HCT116 (cell line): Measurements from ENCODE around the gene FKBP14. TPM values are rescaled to one million over a fixed set of nuclear protein-coding genes. Genes with fewer than 3 reads are reported as not detected.

Source experiments
- ATAC-seq: fragments of 200-7000 bp; cut with Tn5 transposase; 2 replicates; pipeline ENCODE4 v1.9.1; 2020; ENCODE audit warnings: mild to moderate bottlenecking, moderate library complexity
- BruUV-seq: library from RNA; stranded (reverse); fragments of 400-500 nt; replicated peaks from 2 replicates; lab custom pipeline; 2021; lab: Mats Ljungman, UMichigan
- CTCF ChIA-PET: fragments of 300-600 bp; sonication (Branson Sonifier 250); formaldehyde crosslinking; loops from one replicate; lab custom pipeline; 2021; ENCODE audit warnings: antibody characterized with exemption; lab: Charles Lee
- POLR2A ChIA-PET: fragments of 300-600, 350-600 bp; sonication (Branson Sonifier 250); formaldehyde crosslinking; loops from one replicate; lab custom pipeline; 2021; ENCODE audit warnings: antibody characterized with exemption; lab: Charles Lee
- RAD21 ChIA-PET, 2 experiments: fragments of 300-600 bp; sonication (Branson Sonifier 250); formaldehyde crosslinking; loops; one replicate each; lab custom pipeline; 2023; ENCODE audit warnings: low total read pairs in 2 of 2; ENCODE audit not compliant: uncharacterized antibody in 2 of 2, unreplicated experiment in 2 of 2, low non-redundant PET in 1 of 2; lab: Charles Lee
- DNase-seq: peaks from one replicate; pipeline ENCODE4 v3.0.0-alpha.2; 2010; ENCODE audit warnings: low read depth, low spot score
- H2AFZ ChIP-seq: fragments of 200-600 bp; shearing (Covaris generic), sonication (generic); 2 replicates; pipeline ENCODE4 v1.6.1; 2017; ENCODE audit warnings: low read depth, mixed run types, mixed read lengths, antibody characterized with exemption, low read length; ENCODE audit not compliant: poor library complexity, severe bottlenecking
- H3K27ac ChIP-seq: 2 replicates; pipeline ENCODE4 v1.5.1; 2012; ENCODE audit warnings: low read depth, low read length
- H3K27me3 ChIP-seq: fragments of 200-600 bp; sonication (generic); 2 replicates; pipeline ENCODE4 v1.6.1; 2016; ENCODE audit warnings: mixed run types, low read length, mixed read lengths; ENCODE audit not compliant: insufficient read depth
- H3K36me3 ChIP-seq, 2 experiments: fragments of 200-500 bp in 1 of 2; fragments of 200-600 bp in 1 of 2; sonication (Bioruptor generic) in 1 of 2; sonication (generic) in 1 of 2; 2 replicates each; pipeline versions ENCODE4 v1.5.1 to v1.6.1; 2014 to 2016; ENCODE audit warnings: low read length in 2 of 2, inconsistent platforms in 1 of 2, mixed read lengths in 1 of 2, mixed run types in 1 of 2; ENCODE audit not compliant: insufficient read depth in 2 of 2, control insufficient read depth in 1 of 2
- H3K4me1 ChIP-seq, 2 experiments: fragments of 200-600 bp in 1 of 2; sonication (generic) in 1 of 2; 2 replicates each; pipeline versions ENCODE4 v1.5.1 to v1.6.1; 2012 to 2017; ENCODE audit warnings: low read length in 2 of 2, inconsistent platforms in 1 of 2, mild to moderate bottlenecking in 1 of 2, mixed read lengths in 1 of 2, mixed run types in 1 of 2, moderate library complexity in 1 of 2; ENCODE audit not compliant: insufficient read depth in 2 of 2, control insufficient read depth in 1 of 2
- H3K4me2 ChIP-seq: fragments of 200-600 bp; sonication (generic); 2 replicates; pipeline ENCODE4 v1.6.1; 2017; ENCODE audit warnings: mixed run types, low read length, mixed read lengths
- H3K4me3 ChIP-seq, 2 experiments: fragments of 200-600 bp in 1 of 2; sonication (generic) in 1 of 2; replicated peaks in 1 of 2; 2 replicates each; pipeline ENCODE4 v1.5.1; 2011 to 2016; ENCODE audit warnings: low read length in 2 of 2, control low read depth in 1 of 2, low read depth in 1 of 2, mild to moderate bottlenecking in 1 of 2, mixed read lengths in 1 of 2, mixed run types in 1 of 2
- H3K79me2 ChIP-seq: fragments of 200-600 bp; sonication (generic); 2 replicates; pipeline ENCODE4 v1.6.1; 2017; ENCODE audit warnings: mild to moderate bottlenecking, mixed run types, low read length, moderate library complexity, mixed read lengths; ENCODE audit not compliant: insufficient read depth
- H3K9ac ChIP-seq: fragments of 200-600 bp; sonication (generic); 2 replicates; pipeline ENCODE4 v1.6.1; 2016; ENCODE audit warnings: low read length, mixed read lengths
- H3K9me2 ChIP-seq: fragments of 200-600 bp; sonication (generic), shearing (Covaris generic); 2 replicates; pipeline ENCODE4 v1.6.1; 2017; ENCODE audit warnings: mixed run types, mild to moderate bottlenecking, moderate library complexity; ENCODE audit not compliant: insufficient read depth
- H3K9me3 ChIP-seq, 2 experiments: fragments of 200-500 bp in 1 of 2; fragments of 200-600 bp in 1 of 2; sonication (Bioruptor generic) in 1 of 2; sonication (generic) in 1 of 2; 2 replicates each; pipeline ENCODE4 v1.6.1; 2014 to 2017; ENCODE audit warnings: low read length in 2 of 2, mixed read lengths in 2 of 2, inconsistent platforms in 1 of 2, low read depth in 1 of 2, mild to moderate bottlenecking in 1 of 2, mixed run types in 1 of 2, moderate library complexity in 1 of 2; ENCODE audit not compliant: control insufficient read depth in 1 of 2, insufficient read depth in 1 of 2
- H4K20me1 ChIP-seq: fragments of 200-600 bp; sonication (generic), shearing (Covaris generic); 2 replicates; pipeline ENCODE4 v1.6.1; 2017; ENCODE audit warnings: mixed run types, mild to moderate bottlenecking, moderate library complexity; ENCODE audit not compliant: insufficient read depth
- CBX3 ChIP-seq: IDR thresholded peaks from 2 replicates; pipeline ENCODE4 v1.6.1; 2012; ENCODE audit warnings: low read depth
- CEBPB ChIP-seq: IDR thresholded peaks from 2 replicates; pipeline ENCODE4 v1.6.1; 2012; ENCODE audit warnings: low read depth
- EGR1 ChIP-seq: IDR thresholded peaks from 2 replicates; pipeline ENCODE4 v1.6.1; 2012; ENCODE audit warnings: low read depth
- ELF1 ChIP-seq: IDR thresholded peaks from 2 replicates; pipeline ENCODE4 v1.6.1; 2012; ENCODE audit warnings: low read depth, borderline replicate concordance
- EZH2 ChIP-seq: fragments of 200-600 bp; sonication (generic); IDR thresholded peaks from 2 replicates; pipeline ENCODE4 v1.6.1; 2017; ENCODE audit warnings: antibody characterized with exemption, mixed run types
- EZH2phosphoT487 ChIP-seq: fragments of 200-600 bp; IDR thresholded peaks from 2 replicates; pipeline ENCODE4 v1.6.1; 2018; ENCODE audit warnings: antibody characterized with exemption, borderline replicate concordance
- FOSL1 ChIP-seq: IDR thresholded peaks from 2 replicates; pipeline ENCODE4 v1.6.1; 2012; ENCODE audit warnings: low read depth
- POLR2A ChIP-seq: IDR thresholded peaks from 2 replicates; pipeline ENCODE4 v1.7.0; 2011; ENCODE audit warnings: borderline replicate concordance; ENCODE audit not compliant: insufficient read depth, insufficient read length; ENCODE audit errors: extremely low read depth
- POLR2AphosphoS5 ChIP-seq: IDR thresholded peaks from 2 replicates; pipeline ENCODE4 v1.6.1; 2011; ENCODE audit warnings: mild to moderate bottlenecking, low read depth, low read length, moderate library complexity
- RAD21 ChIP-seq: IDR thresholded peaks from 2 replicates; pipeline ENCODE4 v1.6.1; 2012; ENCODE audit warnings: low read depth, mild to moderate bottlenecking
- SIN3A ChIP-seq: IDR thresholded peaks from 2 replicates; pipeline ENCODE4 v1.6.1; 2012; ENCODE audit warnings: low read depth
- SP1 ChIP-seq: IDR thresholded peaks from 2 replicates; pipeline ENCODE4 v1.6.1; 2012; ENCODE audit warnings: low read depth
- SRF ChIP-seq: IDR thresholded peaks from 2 replicates; pipeline ENCODE4 v1.6.1; 2012; ENCODE audit warnings: low read depth
- TCF7L2 ChIP-seq: IDR thresholded peaks from 2 replicates; pipeline ENCODE4 v1.7.0; 2011; ENCODE audit warnings: borderline replicate concordance, inconsistent platforms; ENCODE audit not compliant: insufficient read depth, insufficient read length; ENCODE audit errors: extremely low read depth
- ZFX ChIP-seq: fragments of 450-650 bp; IDR thresholded peaks from 2 replicates; pipeline ENCODE4 v1.6.1; 2017
- ZNF274 ChIP-seq: fragments of 200-500 bp; sonication (Bioruptor generic); IDR thresholded peaks from 2 replicates; pipeline ENCODE4 v1.6.1; 2014; ENCODE audit warnings: mild to moderate bottlenecking, low read depth, low read length, inconsistent platforms
- intact Hi-C: fragments of 100-400 bp; cut with micrococcal nuclease; formaldehyde crosslinking; loops from 2 replicates; pipeline ENCODE4 v1.10.0; 2022
- total RNA-seq: library from RNA; stranded (reverse); gene quantifications from one replicate; pipeline ENCODE4 v1.2.1, GENCODE V29; 2021; ENCODE audit not compliant: unreplicated experiment
- TF ChIP-seq, protein P1 (sequence below): IDR thresholded peaks from 2 replicates; pipeline ENCODE4 v1.6.1; 2012; ENCODE audit warnings: low read depth

The FKBP14 gene
- total RNA-seq, 1 experiment from 2014 or later: 13.6 TPM

DNA sequence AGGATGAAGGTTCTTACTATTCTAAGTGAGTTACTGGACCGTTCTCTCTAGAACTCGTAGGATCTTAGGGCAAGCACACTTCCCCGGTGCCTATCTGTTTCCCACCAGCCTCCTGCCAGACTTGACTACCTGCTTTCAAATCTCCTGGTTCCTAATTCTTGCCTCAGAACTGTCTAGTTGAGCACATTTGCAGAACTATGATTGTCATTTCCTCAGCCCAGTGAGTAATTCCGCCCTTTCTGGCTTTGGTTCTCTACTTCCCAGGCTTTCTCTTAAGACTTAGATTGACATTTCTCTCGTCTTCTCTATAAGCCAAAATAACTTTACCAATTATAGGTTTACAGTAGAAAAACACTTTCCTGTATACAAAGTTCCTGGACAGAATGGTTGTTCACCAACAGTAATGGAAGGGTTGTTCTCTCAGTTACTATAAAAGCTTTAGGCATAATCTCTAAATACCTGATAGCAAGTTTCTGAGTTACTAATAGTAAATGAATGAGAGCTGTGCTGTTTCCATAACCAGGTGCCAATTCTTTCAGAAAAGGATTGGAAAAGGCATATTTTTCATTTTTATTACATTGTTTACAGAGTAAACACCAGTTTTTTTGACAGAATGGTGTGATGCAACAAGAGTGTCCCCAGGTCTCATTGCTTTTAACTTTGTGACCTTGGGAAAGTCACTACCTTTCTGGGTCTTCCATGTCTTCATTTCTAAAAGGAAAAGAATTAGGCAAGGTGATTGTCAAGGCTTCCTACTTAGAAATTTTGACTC, 42.8 kb upstream of the FKBP14 start:
- no peaks in the 10 kb centered on the region for H3K9me2 ChIP-seq
- H3K36me3 ChIP-seq: no peaks in the 10 kb centered on the region
- no peak overlapping the region for H3K4me2 ChIP-seq
- H3K4me1 ChIP-seq: no peaks in the 10 kb centered on the region
- RAD21 ChIA-PET: no interaction called here
- H3K27me3 ChIP-seq: no peaks in the 10 kb centered on the region
- no peaks in the 10 kb centered on the region for H3K79me2 ChIP-seq
- H3K4me3 ChIP-seq: no peak overlapping the region
- no peak overlapping the region for H3K27ac ChIP-seq
- no peak overlapping the region for H2AFZ ChIP-seq
- DNase-seq (no peak), ATAC-seq (no peak)
- no peak overlapping the region for H3K9ac ChIP-seq
- TF ChIP-seq ZNF274 (no peak), FOSL1 (no peak), TCF7L2 (no peak), ELF1 (no peak), EZH2phosphoT487 (no peak), CBX3 (no peak), EZH2 (no peak), SRF (no peak), POLR2A (no peak)
- CTCF ChIA-PET: no interaction called here
- POLR2A ChIA-PET: no interaction called here
- H3K9me3 ChIP-seq: no peaks in the 10 kb centered on the region
- no TSS peak for BruUV-seq
- intact Hi-C loops: loop anchor here (10.0 kb wide), 1 partner anchor 496 kb away; no protein-coding TSS in a partner anchor
- no peaks in the 10 kb centered on the region for H4K20me1 ChIP-seq

DNA sequence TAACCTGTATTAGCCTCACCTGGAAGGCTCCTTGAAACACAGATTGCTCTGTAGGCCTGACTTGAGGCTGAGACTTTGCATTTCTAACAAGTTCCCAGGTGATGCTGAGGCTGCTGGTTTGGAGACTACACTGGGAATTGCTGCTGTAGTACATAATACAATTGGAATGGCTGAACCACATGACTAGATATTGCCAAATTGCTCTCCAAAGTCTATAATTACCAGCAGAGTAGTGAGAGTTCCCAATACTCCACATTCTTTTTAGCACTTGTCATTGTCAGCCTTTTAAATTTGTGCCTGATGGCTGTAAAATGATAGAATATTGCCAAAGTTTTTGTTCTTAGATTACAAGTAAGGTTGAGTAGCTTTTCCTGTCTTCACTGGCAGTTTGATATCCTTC, 41.6 kb upstream of the FKBP14 start:
- Histone ChIP-seq H3K9me2 (no peaks in the 10 kb centered on the region), H3K36me3 (no peaks in the 10 kb centered on the region; a peak in 1 of 4 replicates), H3K27ac (no peak overlapping the region), H3K79me2 (no peaks in the 10 kb centered on the region), H4K20me1 (no peaks in the 10 kb centered on the region), H3K9ac (no peak overlapping the region), H3K4me2 (no peak overlapping the region), H3K4me3 (no peak overlapping the region), H3K27me3 (no peaks in the 10 kb centered on the region), H2AFZ (no peak overlapping the region), H3K4me1 (no peaks in the 10 kb centered on the region), H3K9me3 (no peaks in the 10 kb centered on the region)
- ChIA-PET CTCF (no interaction called here), POLR2A (no interaction called here), RAD21 (no interaction called here)
- no TSS peak for BruUV-seq
- no peak for ATAC-seq
- intact Hi-C loops: loop anchor here (10.0 kb wide), 1 partner anchor 497 kb away; no protein-coding TSS in a partner anchor
- DNase-seq: no peak
- TF ChIP-seq FOSL1 (no peak), EZH2 (no peak), TCF7L2 (no peak), EZH2phosphoT487 (no peak), RAD21 (no peak), ZFX (no peak), CEBPB (no peak), POLR2AphosphoS5 (no peak), ELF1 (no peak), SIN3A (no peak), EGR1 (no peak), CBX3 (no peak), SP1 (no peak)
- TF ChIP-seq, protein P1, sequence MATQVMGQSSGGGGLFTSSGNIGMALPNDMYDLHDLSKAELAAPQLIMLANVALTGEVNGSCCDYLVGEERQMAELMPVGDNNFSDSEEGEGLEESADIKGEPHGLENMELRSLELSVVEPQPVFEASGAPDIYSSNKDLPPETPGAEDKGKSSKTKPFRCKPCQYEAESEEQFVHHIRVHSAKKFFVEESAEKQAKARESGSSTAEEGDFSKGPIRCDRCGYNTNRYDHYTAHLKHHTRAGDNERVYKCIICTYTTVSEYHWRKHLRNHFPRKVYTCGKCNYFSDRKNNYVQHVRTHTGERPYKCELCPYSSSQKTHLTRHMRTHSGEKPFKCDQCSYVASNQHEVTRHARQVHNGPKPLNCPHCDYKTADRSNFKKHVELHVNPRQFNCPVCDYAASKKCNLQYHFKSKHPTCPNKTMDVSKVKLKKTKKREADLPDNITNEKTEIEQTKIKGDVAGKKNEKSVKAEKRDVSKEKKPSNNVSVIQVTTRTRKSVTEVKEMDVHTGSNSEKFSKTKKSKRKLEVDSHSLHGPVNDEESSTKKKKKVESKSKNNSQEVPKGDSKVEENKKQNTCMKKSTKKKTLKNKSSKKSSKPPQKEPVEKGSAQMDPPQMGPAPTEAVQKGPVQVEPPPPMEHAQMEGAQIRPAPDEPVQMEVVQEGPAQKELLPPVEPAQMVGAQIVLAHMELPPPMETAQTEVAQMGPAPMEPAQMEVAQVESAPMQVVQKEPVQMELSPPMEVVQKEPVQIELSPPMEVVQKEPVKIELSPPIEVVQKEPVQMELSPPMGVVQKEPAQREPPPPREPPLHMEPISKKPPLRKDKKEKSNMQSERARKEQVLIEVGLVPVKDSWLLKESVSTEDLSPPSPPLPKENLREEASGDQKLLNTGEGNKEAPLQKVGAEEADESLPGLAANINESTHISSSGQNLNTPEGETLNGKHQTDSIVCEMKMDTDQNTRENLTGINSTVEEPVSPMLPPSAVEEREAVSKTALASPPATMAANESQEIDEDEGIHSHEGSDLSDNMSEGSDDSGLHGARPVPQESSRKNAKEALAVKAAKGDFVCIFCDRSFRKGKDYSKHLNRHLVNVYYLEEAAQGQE: no peak
